GM23338 (cell line): Measurements from ENCODE around the gene MICAL2. TPM values are rescaled to one million over a fixed set of nuclear protein-coding genes. Genes with fewer than 3 reads are reported as not detected.

ENCODE experiments used
- ATAC-seq: fragments of 200-7000 bp; cut with Tn5 transposase; 3 replicates; pipeline ENCODE4 v1.9.1; 2020
- DNase-seq: peaks from one replicate; pipeline ENCODE4 v3.0.0-alpha.2; 2015; ENCODE audit warnings: low spot score
- H2AFZ ChIP-seq: fragments of 200-600 bp; sonication (generic); 2 replicates; pipeline ENCODE4 v1.8.0; 2016; ENCODE audit warnings: antibody characterized with exemption, mild to moderate bottlenecking, moderate library complexity
- H3F3A ChIP-seq: fragments of 200-600 bp; sonication (generic); replicated peaks from 2 replicates; pipeline ENCODE4 v1.8.0; 2017; ENCODE audit warnings: antibody characterized with exemption, mixed run types, low read depth
- H3K27ac ChIP-seq: fragments of 200-600 bp; sonication (generic); 2 replicates; pipeline ENCODE4 v1.6.1; 2016; ENCODE audit warnings: low read depth
- H3K27me3 ChIP-seq: fragments of 200-600 bp; sonication (generic); 2 replicates; pipeline ENCODE4 v1.8.0; 2016; ENCODE audit warnings: mild to moderate bottlenecking, mixed run types, moderate library complexity; ENCODE audit not compliant: insufficient read depth
- H3K36me3 ChIP-seq: fragments of 200-600 bp; sonication (generic); 2 replicates; pipeline ENCODE4 v1.8.0; 2016; ENCODE audit warnings: mild to moderate bottlenecking; ENCODE audit not compliant: insufficient read depth
- H3K4me1 ChIP-seq: fragments of 200-600 bp; sonication (generic); 2 replicates; pipeline ENCODE4 v1.8.0; 2016; ENCODE audit warnings: mild to moderate bottlenecking, moderate library complexity; ENCODE audit not compliant: insufficient read depth
- H3K4me2 ChIP-seq: fragments of 200-600 bp; sonication (generic); 2 replicates; pipeline ENCODE4 v1.7.1; 2017; ENCODE audit warnings: mixed run types
- H3K4me3 ChIP-seq: fragments of 200-600 bp; sonication (generic); 2 replicates; pipeline ENCODE4 v1.6.1; 2016; ENCODE audit warnings: mixed run types
- H3K79me2 ChIP-seq: fragments of 200-600 bp; sonication (generic); replicated peaks from 2 replicates; pipeline ENCODE4 v1.8.0; 2017; ENCODE audit warnings: mild to moderate bottlenecking; ENCODE audit not compliant: insufficient read depth
- H3K9me2 ChIP-seq: fragments of 200-600 bp; sonication (generic); 2 replicates; pipeline ENCODE4 v1.8.0; 2017; ENCODE audit not compliant: insufficient read depth
- H4K20me1 ChIP-seq: fragments of 200-600 bp; sonication (generic); replicated peaks from 2 replicates; pipeline ENCODE4 v1.8.0; 2017; ENCODE audit warnings: mild to moderate bottlenecking; ENCODE audit not compliant: insufficient read depth
- H3K27ac Mint-ChIP-seq: 2 replicates; pipeline ENCODE4 v1.8.0; 2020; ENCODE audit warnings: inconsistent platforms, mild to moderate bottlenecking, moderate library complexity, mixed read lengths
- H3K27me3 Mint-ChIP-seq: 3 replicates; pipeline ENCODE4 v1.8.0; 2022; ENCODE audit warnings: low read depth, mild to moderate bottlenecking, moderate library complexity, mixed read lengths, inconsistent platforms; ENCODE audit not compliant: insufficient read depth, poor library complexity
- H3K36me3 Mint-ChIP-seq: 3 replicates; pipeline ENCODE4 v1.8.0; 2021; ENCODE audit warnings: low read depth, mild to moderate bottlenecking, inconsistent platforms, moderate library complexity, mixed read lengths
- H3K4me1 Mint-ChIP-seq: 3 replicates; pipeline ENCODE4 v1.8.0; 2020; ENCODE audit warnings: mild to moderate bottlenecking, inconsistent platforms, mixed read lengths
- H3K4me3 Mint-ChIP-seq: 3 replicates; pipeline ENCODE4 v1.8.0; 2021; ENCODE audit warnings: moderate library complexity, mild to moderate bottlenecking, inconsistent platforms, mixed read lengths
- H3K9me3 Mint-ChIP-seq: 3 replicates; pipeline ENCODE4 v1.8.0; 2020; ENCODE audit warnings: moderate library complexity, mild to moderate bottlenecking, inconsistent platforms, mixed read lengths
- CREB1 ChIP-seq: fragments of 250-450 bp; sonication (Bioruptor Pico); IDR thresholded peaks from 2 replicates; pipeline ENCODE4 v1.5.0; 2020; ENCODE audit warnings: low read depth, mild to moderate bottlenecking, moderate library complexity
- EZH2 ChIP-seq: fragments of 200-600 bp; sonication (generic); IDR thresholded peaks from one replicate; pipeline ENCODE4 v1.8.0; 2017; ENCODE audit warnings: antibody characterized with exemption, mild to moderate bottlenecking, low read depth; ENCODE audit not compliant: unreplicated experiment
- EZH2phosphoT487 ChIP-seq: fragments of 200-600 bp; sonication (generic); IDR thresholded peaks from one replicate; pipeline ENCODE4 v1.8.1; 2018; ENCODE audit warnings: antibody characterized with exemption; ENCODE audit not compliant: unreplicated experiment
- JUNB ChIP-seq: IDR thresholded peaks from one replicate; pipeline ENCODE4 v1.6.1; 2016; ENCODE audit warnings: antibody characterized with exemption; ENCODE audit not compliant: unreplicated experiment
- NANOG ChIP-seq: IDR thresholded peaks from 2 replicates; pipeline ENCODE4 v1.6.1; 2016; ENCODE audit warnings: antibody characterized with exemption, borderline replicate concordance
- POLR2AphosphoS5 ChIP-seq: IDR thresholded peaks from 2 replicates; pipeline ENCODE4 v1.6.1; 2016; ENCODE audit warnings: antibody characterized with exemption, low read depth
- STAT1 ChIP-seq: IDR thresholded peaks from one replicate; pipeline ENCODE4 v1.6.1; 2016; ENCODE audit warnings: antibody characterized with exemption; ENCODE audit not compliant: unreplicated experiment
- ZNF114 ChIP-seq: fragments of 250-450 bp; sonication (Bioruptor Pico); IDR thresholded peaks from 2 replicates; pipeline ENCODE4 v1.5.0; 2020; ENCODE audit warnings: mild to moderate bottlenecking, moderate library complexity
- ZNF331 ChIP-seq: fragments of 250-450 bp; sonication (Bioruptor Pico); IDR thresholded peaks from 2 replicates; pipeline ENCODE4 v1.5.0; 2020; ENCODE audit warnings: low read depth, mild to moderate bottlenecking, moderate library complexity
- polyA plus RNA-seq: library from polyadenylated mRNA; unstranded; fragments of >200 nt; fragmentation: Nextera tagmentation; extraction: Ambion mirVana; gene quantifications from 2 replicates; pipeline ENCODE4 v1.2.1, GENCODE V29; 2016
- total RNA-seq: library from RNA; depleted of rRNA; stranded (reverse); fragments of >200 nt; shearing (Covaris generic); gene quantifications from 2 replicates; pipeline ENCODE4 v1.2.3, GENCODE V29; 2014
- TF ChIP-seq, protein P1 (sequence below): IDR thresholded peaks from 2 replicates; pipeline ENCODE4 v1.6.1; 2016; ENCODE audit warnings: antibody characterized with exemption
- TF ChIP-seq, protein P2 (sequence below), 2 experiments: fragments of 200-600 bp in 1 of 2; sonication (generic) in 1 of 2; conservative IDR thresholded peaks; 2 replicates each; pipeline versions ENCODE4 v1.5.1 to v1.6.1; 2016 to 2017; ENCODE audit warnings: antibody characterized with exemption in 2 of 2, low read depth in 2 of 2, mild to moderate bottlenecking in 2 of 2, moderate library complexity in 1 of 2
- TF ChIP-seq, protein P3 (sequence below): IDR thresholded peaks from one replicate; pipeline ENCODE4 v1.6.1; 2018; ENCODE audit warnings: antibody characterized with exemption; ENCODE audit not compliant: unreplicated experiment

Gene MICAL2
- total and polyA plus RNA-seq, 2 experiments from 2014 or later = 0.66 to 1.4 TPM

DNA sequence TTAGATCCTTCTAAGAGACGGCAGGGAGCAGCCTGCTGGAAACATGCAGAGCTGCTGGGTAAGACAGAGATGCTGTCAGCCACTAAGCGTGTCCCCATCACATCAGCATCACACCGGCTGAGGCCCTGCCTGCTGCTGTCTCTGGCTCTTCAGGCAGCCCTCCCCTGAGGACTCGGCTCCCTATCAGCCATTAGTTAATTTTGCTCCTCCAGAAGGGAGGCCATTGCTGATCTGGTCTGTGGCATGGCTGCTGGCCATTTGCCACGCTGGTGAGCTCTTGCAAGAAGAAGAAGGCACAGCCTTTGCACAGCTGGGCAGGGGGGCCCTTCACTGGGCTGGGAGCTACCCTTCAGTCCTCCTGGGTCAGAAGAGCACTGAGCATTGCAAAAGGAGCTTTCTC, 135.8 kb downstream of the MICAL2 start:
- H3K79me2 ChIP-seq = no peaks in the 10 kb centered on the region
- H3F3A ChIP-seq = no peaks in the 10 kb centered on the region
- H3K36me3 ChIP-seq = no peaks in the 10 kb centered on the region
- no peaks in the 10 kb centered on the region for H3K36me3 Mint-ChIP-seq
- peaks cover 43% of the 10 kb centered on the region for H3K4me1 Mint-ChIP-seq
- no peak for DNase-seq
- H3K9me2 ChIP-seq = no peaks in the 10 kb centered on the region
- H3K4me3 ChIP-seq = no peak overlapping the region
- no peak overlapping the region for H3K4me2 ChIP-seq
- H3K27me3 ChIP-seq = no peaks in the 10 kb centered on the region
- no peak for ATAC-seq
- H4K20me1 ChIP-seq = no peaks in the 10 kb centered on the region
- no peaks in the 10 kb centered on the region; the same call in 1 of the 2 replicates for H3K4me1 ChIP-seq
- H3K4me3 Mint-ChIP-seq = no peak overlapping the region
- no peak overlapping the region for H2AFZ ChIP-seq
- TF ChIP-seq, protein P1, sequence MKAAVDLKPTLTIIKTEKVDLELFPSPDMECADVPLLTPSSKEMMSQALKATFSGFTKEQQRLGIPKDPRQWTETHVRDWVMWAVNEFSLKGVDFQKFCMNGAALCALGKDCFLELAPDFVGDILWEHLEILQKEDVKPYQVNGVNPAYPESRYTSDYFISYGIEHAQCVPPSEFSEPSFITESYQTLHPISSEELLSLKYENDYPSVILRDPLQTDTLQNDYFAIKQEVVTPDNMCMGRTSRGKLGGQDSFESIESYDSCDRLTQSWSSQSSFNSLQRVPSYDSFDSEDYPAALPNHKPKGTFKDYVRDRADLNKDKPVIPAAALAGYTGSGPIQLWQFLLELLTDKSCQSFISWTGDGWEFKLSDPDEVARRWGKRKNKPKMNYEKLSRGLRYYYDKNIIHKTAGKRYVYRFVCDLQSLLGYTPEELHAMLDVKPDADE = no peak
- no peak for TF ChIP-seq JUNB
- TF ChIP-seq, protein P2, sequence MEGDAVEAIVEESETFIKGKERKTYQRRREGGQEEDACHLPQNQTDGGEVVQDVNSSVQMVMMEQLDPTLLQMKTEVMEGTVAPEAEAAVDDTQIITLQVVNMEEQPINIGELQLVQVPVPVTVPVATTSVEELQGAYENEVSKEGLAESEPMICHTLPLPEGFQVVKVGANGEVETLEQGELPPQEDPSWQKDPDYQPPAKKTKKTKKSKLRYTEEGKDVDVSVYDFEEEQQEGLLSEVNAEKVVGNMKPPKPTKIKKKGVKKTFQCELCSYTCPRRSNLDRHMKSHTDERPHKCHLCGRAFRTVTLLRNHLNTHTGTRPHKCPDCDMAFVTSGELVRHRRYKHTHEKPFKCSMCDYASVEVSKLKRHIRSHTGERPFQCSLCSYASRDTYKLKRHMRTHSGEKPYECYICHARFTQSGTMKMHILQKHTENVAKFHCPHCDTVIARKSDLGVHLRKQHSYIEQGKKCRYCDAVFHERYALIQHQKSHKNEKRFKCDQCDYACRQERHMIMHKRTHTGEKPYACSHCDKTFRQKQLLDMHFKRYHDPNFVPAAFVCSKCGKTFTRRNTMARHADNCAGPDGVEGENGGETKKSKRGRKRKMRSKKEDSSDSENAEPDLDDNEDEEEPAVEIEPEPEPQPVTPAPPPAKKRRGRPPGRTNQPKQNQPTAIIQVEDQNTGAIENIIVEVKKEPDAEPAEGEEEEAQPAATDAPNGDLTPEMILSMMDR (conservative IDR thresholded peaks at IDR 0.05; ENCODE audit: low read depth in 2 of 2) = no peak
- TF ChIP-seq EZH2phosphoT487 = no peak
- TF ChIP-seq NANOG = no peak
- no peak for TF ChIP-seq EZH2
- TF ChIP-seq CREB1 (CRISPR knock-in tag) = no peak
- no peak for TF ChIP-seq STAT1
- TF ChIP-seq ZNF114 (CRISPR knock-in tag) = no peak
- TF ChIP-seq, protein P3, sequence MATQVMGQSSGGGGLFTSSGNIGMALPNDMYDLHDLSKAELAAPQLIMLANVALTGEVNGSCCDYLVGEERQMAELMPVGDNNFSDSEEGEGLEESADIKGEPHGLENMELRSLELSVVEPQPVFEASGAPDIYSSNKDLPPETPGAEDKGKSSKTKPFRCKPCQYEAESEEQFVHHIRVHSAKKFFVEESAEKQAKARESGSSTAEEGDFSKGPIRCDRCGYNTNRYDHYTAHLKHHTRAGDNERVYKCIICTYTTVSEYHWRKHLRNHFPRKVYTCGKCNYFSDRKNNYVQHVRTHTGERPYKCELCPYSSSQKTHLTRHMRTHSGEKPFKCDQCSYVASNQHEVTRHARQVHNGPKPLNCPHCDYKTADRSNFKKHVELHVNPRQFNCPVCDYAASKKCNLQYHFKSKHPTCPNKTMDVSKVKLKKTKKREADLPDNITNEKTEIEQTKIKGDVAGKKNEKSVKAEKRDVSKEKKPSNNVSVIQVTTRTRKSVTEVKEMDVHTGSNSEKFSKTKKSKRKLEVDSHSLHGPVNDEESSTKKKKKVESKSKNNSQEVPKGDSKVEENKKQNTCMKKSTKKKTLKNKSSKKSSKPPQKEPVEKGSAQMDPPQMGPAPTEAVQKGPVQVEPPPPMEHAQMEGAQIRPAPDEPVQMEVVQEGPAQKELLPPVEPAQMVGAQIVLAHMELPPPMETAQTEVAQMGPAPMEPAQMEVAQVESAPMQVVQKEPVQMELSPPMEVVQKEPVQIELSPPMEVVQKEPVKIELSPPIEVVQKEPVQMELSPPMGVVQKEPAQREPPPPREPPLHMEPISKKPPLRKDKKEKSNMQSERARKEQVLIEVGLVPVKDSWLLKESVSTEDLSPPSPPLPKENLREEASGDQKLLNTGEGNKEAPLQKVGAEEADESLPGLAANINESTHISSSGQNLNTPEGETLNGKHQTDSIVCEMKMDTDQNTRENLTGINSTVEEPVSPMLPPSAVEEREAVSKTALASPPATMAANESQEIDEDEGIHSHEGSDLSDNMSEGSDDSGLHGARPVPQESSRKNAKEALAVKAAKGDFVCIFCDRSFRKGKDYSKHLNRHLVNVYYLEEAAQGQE = no peak
- H3K9me3 Mint-ChIP-seq = no peaks in the 10 kb centered on the region
- H3K27ac Mint-ChIP-seq = no peak overlapping the region
- H3K27ac ChIP-seq = no peak overlapping the region
- H3K27me3 Mint-ChIP-seq = peaks cover 4% of the 10 kb centered on the region

DNA sequence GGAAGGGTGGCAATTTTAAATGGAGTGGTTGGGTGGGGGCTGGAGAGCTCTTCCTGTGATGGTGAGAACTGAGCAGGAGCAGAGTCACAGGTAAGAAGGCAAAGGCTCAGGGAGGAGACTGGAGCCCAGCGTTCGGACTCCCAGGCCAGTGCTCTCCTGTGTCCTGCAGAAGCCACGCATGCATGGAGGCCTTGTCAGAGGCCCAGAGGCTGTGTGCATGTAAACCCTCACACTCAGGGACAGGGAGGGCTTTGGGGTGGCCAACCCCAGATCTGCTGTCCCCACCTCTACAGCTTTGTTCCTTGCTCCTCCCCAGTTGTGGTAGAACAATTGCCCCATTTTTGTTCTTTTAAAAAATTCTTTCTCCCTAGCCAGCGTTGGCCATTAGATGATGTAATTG, 136.6 kb downstream of the MICAL2 start:
- Histone ChIP-seq H3K27me3 (no peaks in the 10 kb centered on the region), H3F3A (no peaks in the 10 kb centered on the region), H3K79me2 (no peaks in the 10 kb centered on the region), H3K4me1 (peaks cover 4% of the 10 kb centered on the region), H3K4me3 (no peak overlapping the region), H2AFZ (no peak overlapping the region), H3K27ac (no peak overlapping the region), H3K9me2 (no peaks in the 10 kb centered on the region), H3K36me3 (no peaks in the 10 kb centered on the region), H3K4me2 (no peak overlapping the region), H4K20me1 (no peaks in the 10 kb centered on the region)
- peaks cover 40% of the 10 kb centered on the region for H3K4me1 Mint-ChIP-seq
- H3K27me3 Mint-ChIP-seq = peaks cover 6% of the 10 kb centered on the region
- no peaks in the 10 kb centered on the region for H3K36me3 Mint-ChIP-seq
- ATAC-seq (no peak), DNase-seq (no peak)
- H3K4me3 Mint-ChIP-seq = no peak overlapping the region
- H3K27ac Mint-ChIP-seq = no peak overlapping the region
- H3K9me3 Mint-ChIP-seq = no peaks in the 10 kb centered on the region
- TF ChIP-seq ZNF331 (CRISPR knock-in tag) (no peak), JUNB (no peak), EZH2phosphoT487 (no peak), NANOG (no peak), POLR2AphosphoS5 (no peak)
- TF ChIP-seq, protein P3 = no peak
- TF ChIP-seq, protein P1 = no peak
